ENCODE results near the gene KLHL6. TPM values are rescaled to one million over a fixed set of nuclear protein-coding genes. Genes with fewer than 3 reads are reported as not detected.

Gene KLHL6
- total and polyA plus RNA-seq, 2 of the 8 experiments (the other 6 are each of a cell fraction or from before 2014, with no cell fraction given): 0.05 TPM; not detected in 1

DNA sequence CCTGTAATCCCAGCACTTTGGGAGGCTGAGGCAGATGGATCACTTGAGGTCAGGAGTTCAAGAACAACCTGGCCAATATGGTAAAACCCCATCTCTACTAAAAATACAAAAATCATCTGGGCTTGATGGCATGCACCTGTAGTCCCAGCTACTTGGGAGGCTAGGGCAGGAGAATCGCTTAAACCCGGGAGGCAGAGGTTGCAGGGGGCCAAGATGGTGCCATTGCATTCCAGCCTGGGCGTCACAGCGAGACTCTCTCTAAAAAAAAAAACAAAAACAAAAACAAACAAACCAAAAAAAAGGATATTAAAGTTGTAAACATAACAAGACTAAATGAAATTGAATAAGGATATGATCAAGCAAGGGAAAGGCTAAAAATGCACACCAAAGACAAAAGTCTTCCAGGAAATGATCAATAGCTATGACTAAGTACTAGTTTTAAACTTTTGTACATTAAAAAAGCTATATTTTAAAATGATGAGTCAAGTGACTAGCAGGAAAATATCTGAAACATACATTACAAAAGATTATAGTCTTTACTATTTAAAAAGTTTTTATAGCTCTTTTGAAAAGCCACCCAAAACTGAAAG, 28.6 kb downstream of the KLHL6 start:
- Histone ChIP-seq H4K20me1 (replicated peaks in 1 of 2; ENCODE audit: control insufficient read depth in 1 of 2, insufficient read depth in 2 of 2, low read length in 2 of 2) (no peaks in the 10 kb centered on the region), H2AK5ac (ENCODE audit: low read depth, low read length) (no peak overlapping the region), H4K91ac (replicated peaks; ENCODE audit: insufficient read length, low read length) (no peak overlapping the region), H3K23me2 (ENCODE audit: low read depth, low read length) (no peaks in the 10 kb centered on the region), H3K27me3 (replicated peaks in 1 of 4; ENCODE audit: control insufficient read depth in 3 of 4, extremely low read depth in 1 of 4, insufficient read depth in 3 of 4, low read length in 3 of 4) (no peaks in the 10 kb centered on the region), H3K4me3 (ENCODE audit: extremely low read depth in 1 of 4, insufficient read depth in 2 of 4, low read depth in 3 of 4, low read length in 4 of 4) (no peak overlapping the region), H3K36me3 (ENCODE audit: control insufficient read depth in 2 of 4, insufficient read depth in 4 of 4, low read length in 3 of 4) (no peaks in the 10 kb centered on the region), H3K18ac (ENCODE audit: extremely low read depth, low read length) (no peak overlapping the region), H2BK12ac (ENCODE audit: low read depth, low read length) (no peak overlapping the region), H2BK15ac (ENCODE audit: low read length) (no peak overlapping the region), H3K9ac (replicated peaks in 1 of 4; ENCODE audit: extremely low read depth in 1 of 4, low read depth in 3 of 4, low read length in 3 of 4) (no peak overlapping the region), H3K27ac (ENCODE audit: low read depth, low read length) (no peak overlapping the region), H3K4ac (replicated peaks; ENCODE audit: insufficient read length, low read depth, low read length) (no peak overlapping the region), H2BK20ac (ENCODE audit: low read length) (no peak overlapping the region), H4K8ac (ENCODE audit: extremely low read depth, insufficient read depth, low read length) (no peak overlapping the region), H3K56ac (replicated peaks; ENCODE audit: insufficient read length, low read depth, low read length) (no peak overlapping the region), H3K4me1 (replicated peaks in 1 of 4; ENCODE audit: control insufficient read depth in 3 of 4, insufficient read depth in 4 of 4, low read length in 3 of 4) (no peaks in the 10 kb centered on the region), H3K14ac (ENCODE audit: insufficient read length) (no peak overlapping the region), H4K5ac (ENCODE audit: insufficient read length, low read depth, low read length) (no peak overlapping the region), H3K79me1 (ENCODE audit: low read depth, low read length) (no peaks in the 10 kb centered on the region), H2AFZ (ENCODE audit: low read length) (no peak overlapping the region), H2BK120ac (replicated peaks; ENCODE audit: low read depth, low read length) (no peak overlapping the region), H3K79me2 (ENCODE audit: control insufficient read depth in 1 of 2, insufficient read depth in 2 of 2, low read length in 2 of 2) (no peaks in the 10 kb centered on the region), H3K9me3 (ENCODE audit: insufficient read depth in 2 of 2, low read depth in 1 of 2, low read length in 1 of 2) (no peaks in the 10 kb centered on the region), H3K23ac (ENCODE audit: insufficient read length) (no peak overlapping the region), H2BK5ac (ENCODE audit: low read depth, low read length) (no peak overlapping the region), H3K4me2 (ENCODE audit: insufficient read depth in 1 of 2, low read depth in 2 of 2, low read length in 2 of 2) (no peak overlapping the region)
- CTCF ChIA-PET (ENCODE audit: partially characterized antibody): interaction anchor here (0.8 to 1.8 kb wide), 3 partner anchors 8 to 47 kb away, joined by 4 to 5 read pairs (median 5); no protein-coding TSS in a partner anchor
- FAIRE-seq (no peak), DNase-seq (ENCODE audit: low read depth in 1 of 2, low spot score in 2 of 2) (no peak)
- WGBS, 2 experiments (ENCODE audit: extremely low coverage in 1 of 2, insufficient coverage in 1 of 2, insufficient read length in 1 of 2, insufficient replicate concordance in 2 of 2, low coverage in 1 of 2, low lambda C conversion rate in 2 of 2, missing lambda C conversion rate in 1 of 2): 85% methylated on average over 4 of the region's 4 CpGs; no CpG with 5 or more reads in 1 of the 2 experiments
- POLR2A ChIA-PET (ENCODE audit: partially characterized antibody): interaction anchor here (2.1 kb wide), 1 partner anchor 11 kb away, joined by 4 read pairs; no protein-coding TSS in a partner anchor
- TF ChIP-seq, protein P1, sequence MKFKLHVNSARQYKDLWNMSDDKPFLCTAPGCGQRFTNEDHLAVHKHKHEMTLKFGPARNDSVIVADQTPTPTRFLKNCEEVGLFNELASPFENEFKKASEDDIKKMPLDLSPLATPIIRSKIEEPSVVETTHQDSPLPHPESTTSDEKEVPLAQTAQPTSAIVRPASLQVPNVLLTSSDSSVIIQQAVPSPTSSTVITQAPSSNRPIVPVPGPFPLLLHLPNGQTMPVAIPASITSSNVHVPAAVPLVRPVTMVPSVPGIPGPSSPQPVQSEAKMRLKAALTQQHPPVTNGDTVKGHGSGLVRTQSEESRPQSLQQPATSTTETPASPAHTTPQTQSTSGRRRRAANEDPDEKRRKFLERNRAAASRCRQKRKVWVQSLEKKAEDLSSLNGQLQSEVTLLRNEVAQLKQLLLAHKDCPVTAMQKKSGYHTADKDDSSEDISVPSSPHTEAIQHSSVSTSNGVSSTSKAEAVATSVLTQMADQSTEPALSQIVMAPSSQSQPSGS (IDR thresholded peaks at IDR 0.05; ENCODE audit: low read length): no peak
- TF ChIP-seq, protein P2, sequence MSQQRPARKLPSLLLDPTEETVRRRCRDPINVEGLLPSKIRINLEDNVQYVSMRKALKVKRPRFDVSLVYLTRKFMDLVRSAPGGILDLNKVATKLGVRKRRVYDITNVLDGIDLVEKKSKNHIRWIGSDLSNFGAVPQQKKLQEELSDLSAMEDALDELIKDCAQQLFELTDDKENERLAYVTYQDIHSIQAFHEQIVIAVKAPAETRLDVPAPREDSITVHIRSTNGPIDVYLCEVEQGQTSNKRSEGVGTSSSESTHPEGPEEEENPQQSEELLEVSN (IDR thresholded peaks at IDR 0.05): no peak
- TF ChIP-seq MAX (IDR thresholded peaks at IDR 0.05): no peak
